Erythroblast (primary cell): ENCODE measurements around the gene SEMA3F.

ENCODE experiments used
- GATA1 ChIP-seq: IDR thresholded peaks from 2 replicates; pipeline ENCODE4 v1.6.1; 2011; ENCODE audit warnings: low read depth, mild to moderate bottlenecking, control low read depth, low read length, moderate library complexity
- POLR2A ChIP-seq: IDR thresholded peaks from 2 replicates; pipeline ENCODE4 v1.6.1; 2011; ENCODE audit warnings: mild to moderate bottlenecking, low read length

DNA sequence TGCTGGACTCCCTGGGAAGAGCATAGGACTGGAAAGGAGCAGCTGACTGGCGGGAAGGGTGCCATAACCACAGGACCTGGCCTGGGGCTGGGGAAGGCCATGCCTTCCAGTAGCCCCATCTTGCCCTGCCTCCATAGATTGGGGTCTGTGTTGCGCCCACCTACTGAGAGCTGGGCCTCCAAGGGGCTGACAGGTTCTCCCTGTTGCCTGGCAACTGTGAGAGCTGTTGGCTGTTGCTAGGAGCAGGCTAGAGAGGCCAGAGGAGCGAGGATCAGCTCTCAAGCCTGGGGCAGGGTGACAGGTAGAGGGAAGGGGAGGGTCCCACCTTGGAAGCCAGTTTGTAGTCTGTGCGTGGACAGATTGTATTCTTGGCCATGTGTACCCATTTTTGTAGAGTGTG is 78.1 kb downstream of the SEMA3F start:
- TF ChIP-seq POLR2A (no peak), GATA1 (no peak)
